ENCODE measurements around the gene MRFAP1L1. TPM values are rescaled to one million over a fixed set of nuclear protein-coding genes. Genes with fewer than 3 reads are reported as not detected.

Gene MRFAP1L1
- total and polyA plus RNA-seq, 7 donors = 30.0 to 79.0 (median 39.1) TPM

GRCh38 chr4:6663596-6664393 is 45.9 kb downstream of the MRFAP1L1 start:
- peaks cover 0 to 7% (median 1%) of the 10 kb centered on the region in 3 donors for H3K27me3 ChIP-seq (ENCODE audit: insufficient read depth in 3 of 3, low read length in 2 of 3)

DNA sequence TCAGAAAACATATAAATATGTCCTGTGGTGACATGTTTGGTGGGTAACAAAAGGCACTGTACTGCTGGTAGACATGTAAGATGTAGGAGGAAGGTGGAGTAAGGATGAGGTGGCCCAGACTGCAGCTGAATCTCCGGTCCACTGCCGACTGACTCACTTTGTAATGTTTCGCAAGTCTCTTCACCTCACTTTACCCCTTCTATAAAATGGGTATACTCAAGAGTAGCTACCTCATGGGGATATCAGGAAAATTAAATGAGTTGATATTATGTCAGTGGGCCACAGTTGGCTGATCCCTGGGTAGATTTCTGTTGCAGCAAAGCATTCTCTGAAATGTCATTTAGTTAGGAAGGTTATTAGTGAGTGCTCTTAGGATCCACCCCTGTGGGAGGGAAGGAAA is 47.1 kb downstream of the MRFAP1L1 start:
- peaks cover 0 to 7% (median 1%) of the 10 kb centered on the region in 3 donors for H3K27me3 ChIP-seq (ENCODE audit: insufficient read depth in 3 of 3, low read length in 2 of 3)
- H3K4me1 ChIP-seq = peaks cover 5% of the 10 kb centered on the region
- intact Hi-C loops (cut with DNase I) = no loop called here
- no peak overlapping the region for H3K27ac ChIP-seq
- 94 to 98% (median 95%) methylated on average over 3 of the region's 3 CpGs for WGBS, 3 donors
- ATAC-seq (no peak), DNase-seq (no peak)
- no peak overlapping the region for H3K4me3 ChIP-seq
- H3K36me3 ChIP-seq (ENCODE audit: insufficient read depth in 1 of 2, low read depth in 1 of 2) = no peaks in the 10 kb centered on the region
- H3K9me3 ChIP-seq = no peaks in the 10 kb centered on the region
- TF ChIP-seq CTCF (IDR thresholded peaks at IDR 0.05) = no peak

More at GRCh38 chr4:6663596-6664393, 45.9 kb downstream of the MRFAP1L1 start:
- DNase-seq (no peak), ATAC-seq (peak; percentile 48 to 67 (median 66))
- Histone ChIP-seq H3K27ac (no peak overlapping the region), H3K4me1 (peaks cover 5% of the 10 kb centered on the region), H3K36me3 (ENCODE audit: insufficient read depth in 1 of 2, low read depth in 1 of 2) (peaks cover 0 to 7% of the 10 kb centered on the region in 2 donors), H3K9me3 (no peaks in the 10 kb centered on the region), H3K4me3 (peak overlapping the region; percentile 69)
- intact Hi-C loops (cut with DNase I) = no loop called here
- WGBS, 3 donors = 4 to 8% (median 7%) methylated on average over 52 to 55 of the region's 55 CpGs
- TF ChIP-seq CTCF (IDR thresholded peaks at IDR 0.05) = no peak

- intact Hi-C loops (cut with DNase I) = no loop called here
- no peak for ATAC-seq
- Histone ChIP-seq H3K9me3 (no peaks in the 10 kb centered on the region), H3K27me3 (ENCODE audit: insufficient read depth in 3 of 3, low read length in 2 of 3) (peaks cover 0 to 7% (median 1%) of the 10 kb centered on the region in 3 donors), H3K27ac (no peak overlapping the region), H3K36me3 (ENCODE audit: insufficient read depth in 1 of 2, low read depth in 1 of 2) (no peaks in the 10 kb centered on the region), H3K4me3 (no peak overlapping the region), H3K4me1 (peaks cover 5% of the 10 kb centered on the region)
- no peak for TF ChIP-seq CTCF (IDR thresholded peaks at IDR 0.05)
- 93 to 97% (median 95%) methylated on average over 3 of the region's 3 CpGs for WGBS, 3 donors
- DNase-seq = no peak
These were observed 49.2 kb downstream of the MRFAP1L1 start for GRCh38 chr4:6660430-6660829.

DNA sequence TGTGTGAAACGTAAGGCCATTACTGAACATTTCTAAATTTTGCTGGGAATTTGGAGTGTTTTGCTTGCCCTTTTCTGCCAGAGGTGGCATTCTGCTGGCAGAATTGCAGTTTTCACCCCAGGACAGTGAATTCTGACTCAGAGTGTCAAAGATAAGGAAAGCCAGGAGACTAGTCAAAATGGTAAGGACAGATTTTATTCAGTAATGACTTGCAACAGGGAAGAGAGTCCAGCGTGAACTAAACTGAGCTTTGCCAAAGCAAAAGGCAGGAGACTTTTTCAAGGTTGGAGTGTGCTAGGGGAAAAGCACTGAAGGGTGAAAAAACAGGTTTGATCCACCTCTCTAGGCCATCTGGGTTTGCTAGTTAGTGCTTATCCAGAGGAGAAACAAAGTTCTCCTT is 49.8 kb downstream of the MRFAP1L1 start:
- TF ChIP-seq CTCF (IDR thresholded peaks at IDR 0.05) = no peak
- Histone ChIP-seq H3K9me3 (no peaks in the 10 kb centered on the region), H3K27me3 (ENCODE audit: insufficient read depth in 3 of 3, low read length in 2 of 3) (peaks cover 0 to 2% (median 0%) of the 10 kb centered on the region in 3 donors), H3K4me1 (peaks cover 5% of the 10 kb centered on the region), H3K4me3 (no peak overlapping the region), H3K27ac (no peak overlapping the region), H3K36me3 (ENCODE audit: insufficient read depth in 1 of 2, low read depth in 1 of 2) (no peaks in the 10 kb centered on the region)
- DNase-seq (no peak), ATAC-seq (no peak)
- 71 to 97% (median 95%) methylated on average over 2 of the region's 2 CpGs for WGBS, 3 donors
- intact Hi-C loops (cut with DNase I) = no loop called here

All from psoas muscle (tissue), 8 donors.